Trophoblast cell (in vitro differentiated cells and primary cell): Measurements from ENCODE around the gene KANK2.

Source experiments
- DNase-seq, 2 donors: peaks; one replicate each; pipeline ENCODE4 v3.0.0-alpha.2; 2016
- H2AFZ ChIP-seq: 2 replicates; pipeline ENCODE4 v1.6.1; 2013; ENCODE audit warnings: low read length, moderate library complexity, mild to moderate bottlenecking; ENCODE audit not compliant: insufficient read depth, poor library complexity
- H2AK5ac ChIP-seq: 2 replicates; pipeline ENCODE4 v1.6.1; 2013; ENCODE audit warnings: mild to moderate bottlenecking, low read length
- H2BK120ac ChIP-seq: 2 replicates; pipeline ENCODE4 v1.6.1; 2013; ENCODE audit warnings: low read length, mild to moderate bottlenecking, moderate library complexity; ENCODE audit not compliant: insufficient read depth, poor library complexity
- H2BK12ac ChIP-seq: 2 replicates; pipeline ENCODE4 v1.6.1; 2013; ENCODE audit warnings: mild to moderate bottlenecking, low read length, moderate library complexity
- H2BK5ac ChIP-seq: 2 replicates; pipeline ENCODE4 v1.6.1; 2013; ENCODE audit warnings: low read length, low read depth, moderate library complexity, mild to moderate bottlenecking; ENCODE audit not compliant: poor library complexity
- H3K14ac ChIP-seq: 2 replicates; pipeline ENCODE4 v1.6.1; 2013; ENCODE audit warnings: mild to moderate bottlenecking, low read length
- H3K18ac ChIP-seq: 2 replicates; pipeline ENCODE4 v1.6.1; 2013; ENCODE audit warnings: mild to moderate bottlenecking, low read length
- H3K23ac ChIP-seq: 2 replicates; pipeline ENCODE4 v1.6.1; 2013; ENCODE audit warnings: low read length
- H3K27ac ChIP-seq: 2 replicates; pipeline ENCODE4 v1.5.1; 2013; ENCODE audit warnings: low read depth, mild to moderate bottlenecking, inconsistent platforms, low read length, moderate library complexity
- H3K27me3 ChIP-seq: 2 replicates; pipeline ENCODE4 v1.6.1; 2013; ENCODE audit warnings: inconsistent platforms, mild to moderate bottlenecking, low read length, moderate library complexity; ENCODE audit not compliant: insufficient read depth
- H3K36me3 ChIP-seq, 2 experiments: 1 replicate in 1 of 2; 2 replicates in 1 of 2; pipeline ENCODE4 v1.6.1; 2013; ENCODE audit warnings: low read length in 2 of 2, mild to moderate bottlenecking in 2 of 2, moderate library complexity in 1 of 2; ENCODE audit not compliant: insufficient read depth in 2 of 2, control insufficient read depth in 1 of 2
- H3K4ac ChIP-seq: 2 replicates; pipeline ENCODE4 v1.6.1; 2013; ENCODE audit warnings: low read depth, mild to moderate bottlenecking, low read length, moderate library complexity
- H3K4me1 ChIP-seq, 2 experiments: 1 replicate in 1 of 2; 2 replicates in 1 of 2; pipeline ENCODE4 v1.6.1; 2013; ENCODE audit warnings: low read length in 2 of 2, mild to moderate bottlenecking in 2 of 2, moderate library complexity in 1 of 2; ENCODE audit not compliant: insufficient read depth in 2 of 2, control insufficient read depth in 1 of 2
- H3K4me2 ChIP-seq: 2 replicates; pipeline ENCODE4 v1.6.1; 2013; ENCODE audit warnings: inconsistent platforms, mild to moderate bottlenecking, low read length, moderate library complexity
- H3K4me3 ChIP-seq: 2 replicates; pipeline ENCODE4 v1.5.1; 2013; ENCODE audit warnings: mild to moderate bottlenecking, low read depth, low read length, inconsistent platforms
- H3K79me1 ChIP-seq: one replicate; pipeline ENCODE4 v1.6.1; 2013; ENCODE audit warnings: low read length
- H3K79me2 ChIP-seq: 2 replicates; pipeline ENCODE4 v1.6.1; 2013; ENCODE audit warnings: low read length, mild to moderate bottlenecking; ENCODE audit not compliant: control insufficient read depth, insufficient read depth, poor library complexity
- H3K9ac ChIP-seq: 2 replicates; pipeline ENCODE4 v1.6.1; 2013; ENCODE audit warnings: mild to moderate bottlenecking, low read length
- H3K9me3 ChIP-seq: 2 replicates; pipeline ENCODE4 v1.6.1; 2013; ENCODE audit warnings: low read depth, mild to moderate bottlenecking, control low read depth, inconsistent platforms, low read length; ENCODE audit not compliant: insufficient read depth
- H4K12ac ChIP-seq: 2 replicates; pipeline ENCODE4 v1.6.1; 2013; ENCODE audit warnings: low read depth, mild to moderate bottlenecking, low read length, moderate library complexity
- H4K8ac ChIP-seq: 2 replicates; pipeline ENCODE4 v1.6.1; 2013; ENCODE audit warnings: low read depth, mild to moderate bottlenecking, low read length, moderate library complexity
- H4K91ac ChIP-seq: one replicate; pipeline ENCODE4 v1.6.1; 2013; ENCODE audit warnings: low read depth, mild to moderate bottlenecking, low read length, moderate library complexity
- WGBS: extraction: QIAGEN DNeasy Blood & Tissue Kit; methylation state at CpG from one replicate; pipeline ENCODE4 v1.1.7; 2013; ENCODE audit warnings: missing lambda C conversion rate; ENCODE audit not compliant: insufficient read length, insufficient coverage; ENCODE audit errors: extremely low coverage; 5-methylcytosine and 5-hydroxymethylcytosine counted together

The KANK2 gene

DNA sequence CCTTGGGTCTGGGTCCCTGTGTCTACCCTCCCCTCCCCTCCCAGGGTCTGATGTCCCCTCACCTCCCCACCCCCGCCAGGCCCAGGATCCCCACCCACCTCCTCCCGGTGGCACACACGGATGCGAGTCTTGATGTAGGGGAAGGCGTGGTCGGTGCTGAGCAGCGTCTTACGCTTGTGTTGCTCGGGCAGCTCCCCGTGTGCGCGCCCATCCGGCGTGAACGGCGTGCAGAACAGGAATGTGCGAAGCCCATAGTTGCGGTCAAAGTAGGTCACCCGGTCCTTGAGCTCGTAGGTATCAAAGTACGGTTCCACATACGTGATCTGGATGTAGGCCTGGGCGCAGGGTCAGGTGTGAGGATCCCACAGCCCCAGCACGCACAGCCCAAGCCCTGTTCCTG, 4.4 kb upstream of the KANK2 start:
- H2AFZ ChIP-seq, result no peak overlapping the region
- peaks cover 2% of the 10 kb centered on the region for H3K9me3 ChIP-seq
- no peak overlapping the region for H3K4ac ChIP-seq
- no peak overlapping the region for H4K8ac ChIP-seq
- H3K4me1 ChIP-seq, result peaks cover 0 to 6% of the 10 kb centered on the region in 2 experiments
- no peak overlapping the region for H3K18ac ChIP-seq
- H4K12ac ChIP-seq, result no peak overlapping the region
- H3K23ac ChIP-seq, result no peak overlapping the region
- WGBS, result no CpG with 5 or more reads among the region's 24 CpGs
- H2BK5ac ChIP-seq, result no peak overlapping the region
- H3K14ac ChIP-seq, result no peak overlapping the region
- no peak overlapping the region for H3K4me2 ChIP-seq
- H3K27me3 ChIP-seq, result no peaks in the 10 kb centered on the region
- H2AK5ac ChIP-seq, result no peak overlapping the region
- no peak overlapping the region for H2BK120ac ChIP-seq
- H3K9ac ChIP-seq, result no peak overlapping the region
- no peak overlapping the region for H3K27ac ChIP-seq
- no peak overlapping the region for H2BK12ac ChIP-seq
- peaks cover 5% of the 10 kb centered on the region for H3K79me2 ChIP-seq
- no peak for DNase-seq
- H3K36me3 ChIP-seq, result peaks cover 3 to 10% of the 10 kb centered on the region in 2 experiments
- H3K79me1 ChIP-seq, result peaks cover 5% of the 10 kb centered on the region
- no peak overlapping the region for H3K4me3 ChIP-seq
- H4K91ac ChIP-seq, result no peak overlapping the region

DNA sequence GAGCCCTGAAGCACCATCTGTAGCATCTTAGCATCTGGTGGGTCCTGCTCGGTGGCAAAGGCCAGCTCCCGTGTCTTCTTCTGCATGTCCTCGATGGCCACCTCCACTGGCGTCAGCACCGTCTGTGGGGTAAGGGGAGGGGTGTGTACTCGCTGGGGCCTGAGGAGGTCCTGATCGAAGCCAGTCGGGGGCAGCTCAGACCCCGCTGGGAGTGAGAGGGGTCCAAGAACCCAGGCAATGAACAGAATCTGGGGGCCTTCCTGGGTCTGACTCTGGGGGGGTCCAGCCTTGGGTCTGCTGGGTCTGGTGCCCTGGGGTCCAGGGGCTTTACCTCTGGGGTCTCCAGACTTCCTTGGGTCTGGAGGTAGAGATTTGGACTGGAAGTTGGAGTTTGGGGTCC, 3.6 kb upstream of the KANK2 start:
- H4K8ac ChIP-seq, result no peak overlapping the region
- no peak overlapping the region for H2AFZ ChIP-seq
- no peak for DNase-seq
- H3K79me2 ChIP-seq, result peaks cover 5% of the 10 kb centered on the region
- H3K79me1 ChIP-seq, result peaks cover 5% of the 10 kb centered on the region
- H3K27ac ChIP-seq, result no peak overlapping the region
- no peak overlapping the region for H3K4me2 ChIP-seq
- no peak overlapping the region for H2BK12ac ChIP-seq
- no peak overlapping the region for H3K4ac ChIP-seq
- H4K91ac ChIP-seq, result no peak overlapping the region
- H3K9ac ChIP-seq, result no peak overlapping the region
- H3K4me3 ChIP-seq, result peak overlapping the region; percentile 39
- no peak overlapping the region for H2BK120ac ChIP-seq
- H2AK5ac ChIP-seq, result peak overlapping the region; percentile 32
- no peak overlapping the region for H4K12ac ChIP-seq
- no peak overlapping the region for H2BK5ac ChIP-seq
- peaks cover 2 to 11% of the 10 kb centered on the region in 2 experiments for H3K4me1 ChIP-seq
- H3K18ac ChIP-seq, result no peak overlapping the region
- no peak overlapping the region for H3K23ac ChIP-seq
- peaks cover 2% of the 10 kb centered on the region for H3K9me3 ChIP-seq
- no peaks in the 10 kb centered on the region for H3K27me3 ChIP-seq
- no peak overlapping the region for H3K14ac ChIP-seq
- H3K36me3 ChIP-seq, result peaks cover 3 to 10% of the 10 kb centered on the region in 2 experiments
- WGBS, result no CpG with 5 or more reads among the region's 9 CpGs

DNA sequence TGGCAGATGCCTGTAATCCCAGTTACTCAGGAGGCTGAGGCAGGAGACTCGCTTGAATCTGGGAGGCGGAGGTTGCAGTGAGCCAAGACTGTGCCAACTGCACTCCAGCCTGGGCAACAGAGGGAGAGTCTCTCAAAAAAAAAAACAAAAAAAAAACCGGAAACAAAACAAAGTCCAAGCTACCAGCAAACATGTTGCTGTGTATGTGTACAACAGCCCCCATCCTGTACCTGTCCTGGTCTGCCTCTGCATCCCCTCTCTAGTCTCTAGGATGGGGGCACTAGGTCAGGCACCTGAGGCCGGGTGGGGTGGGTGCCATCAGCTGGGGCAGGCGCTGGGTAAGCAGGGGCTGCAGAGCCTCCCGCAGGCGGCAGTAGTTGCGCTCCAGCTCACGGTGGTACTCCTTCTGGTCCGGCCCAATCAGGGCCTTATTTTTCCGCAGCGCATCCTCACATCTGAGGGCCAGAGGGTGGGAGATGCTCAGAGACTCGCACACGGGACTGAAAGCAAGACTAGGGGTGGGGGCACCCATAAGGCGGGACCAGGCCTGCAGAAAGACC, 2.8 kb upstream of the KANK2 start:
- Histone ChIP-seq H3K4me1 (peaks cover 2 to 11% of the 10 kb centered on the region in 2 experiments), H4K8ac (no peak overlapping the region), H3K18ac (no peak overlapping the region), H3K36me3 (peaks cover 6 to 10% of the 10 kb centered on the region in 2 experiments), H2AFZ (no peak overlapping the region), H2AK5ac (no peak overlapping the region), H3K4ac (no peak overlapping the region), H3K27ac (no peak overlapping the region), H3K79me1 (peaks cover 5% of the 10 kb centered on the region), H3K14ac (no peak overlapping the region), H4K12ac (no peak overlapping the region), H3K9me3 (peaks cover 2% of the 10 kb centered on the region), H2BK12ac (no peak overlapping the region), H3K27me3 (no peaks in the 10 kb centered on the region), H3K4me2 (no peak overlapping the region), H3K23ac (no peak overlapping the region), H3K4me3 (no peak overlapping the region), H2BK120ac (no peak overlapping the region), H4K91ac (no peak overlapping the region), H3K9ac (no peak overlapping the region), H3K79me2 (peaks cover 5% of the 10 kb centered on the region), H2BK5ac (no peak overlapping the region)
- no peak for DNase-seq
- WGBS, result no CpG with 5 or more reads among the region's 15 CpGs

DNA sequence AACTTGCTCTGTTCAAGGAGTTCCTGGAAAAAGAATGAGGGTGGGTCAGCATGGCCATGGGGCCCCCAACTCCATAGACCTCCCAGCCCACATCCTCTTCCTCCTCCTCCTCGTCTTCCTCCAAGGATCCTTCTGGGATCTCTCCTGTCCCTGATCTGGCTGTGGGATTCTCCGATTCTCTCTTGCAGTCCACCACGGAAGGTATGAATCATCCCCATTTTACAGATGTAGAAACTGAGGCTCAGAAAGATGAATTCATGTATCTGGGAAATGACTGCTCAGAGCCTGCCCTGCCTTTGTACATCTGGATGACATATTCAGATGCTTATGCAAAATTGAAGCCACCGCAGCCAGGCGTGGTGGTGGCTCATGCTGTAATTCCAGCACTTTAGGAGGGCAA, 2.2 kb upstream of the KANK2 start:
- no peaks in the 10 kb centered on the region for H3K27me3 ChIP-seq

More for the DNA sequence above, 2.2 kb upstream of the KANK2 start:
- Histone ChIP-seq H3K36me3 (peaks cover 6 to 10% of the 10 kb centered on the region in 2 experiments), H3K9me3 (peaks cover 2% of the 10 kb centered on the region), H2AFZ (no peak overlapping the region), H3K9ac (no peak overlapping the region), H4K8ac (no peak overlapping the region), H3K14ac (no peak overlapping the region), H3K4ac (no peak overlapping the region), H2BK5ac (no peak overlapping the region), H3K27ac (no peak overlapping the region), H2AK5ac (no peak overlapping the region), H3K79me1 (peaks cover 5% of the 10 kb centered on the region), H2BK120ac (no peak overlapping the region), H3K4me2 (no peak overlapping the region), H3K79me2 (peaks cover 5% of the 10 kb centered on the region), H3K23ac (no peak overlapping the region), H3K4me3 (no peak overlapping the region), H3K18ac (no peak overlapping the region), H3K4me1 (peaks cover 2 to 11% of the 10 kb centered on the region in 2 experiments), H4K91ac (no peak overlapping the region), H2BK12ac (no peak overlapping the region), H4K12ac (no peak overlapping the region)
- no CpG with 5 or more reads among the region's 5 CpGs for WGBS
- no peak for DNase-seq
